Keratinocyte (primary cell): ENCODE results near the gene PCDHGA11. TPM values are rescaled to one million over a fixed set of nuclear protein-coding genes. Genes with fewer than 3 reads are reported as not detected.
A peak's percentile ranks its signal among the peaks of the same experiment; 100 is the strongest.

Experiments used
- DNase-seq: peaks from one replicate; pipeline ENCODE4 v3.0.0-alpha.2; 2011; ENCODE audit warnings: low read depth, missing footprints, low spot score
- FAIRE-seq: peaks from 2 replicates; lab custom pipeline; 2011; peaks lifted over from hg19 to GRCh38; lab: Jason Lieb, UNC
- H2AFZ ChIP-seq: 2 replicates; pipeline ENCODE4 v1.6.0; 2012; ENCODE audit warnings: low read length, control low read depth, inconsistent platforms; ENCODE audit not compliant: control insufficient read depth
- H3K27ac ChIP-seq: 2 replicates; pipeline ENCODE4 v1.5.1; 2011; ENCODE audit warnings: low read length; ENCODE audit not compliant: control insufficient read depth, insufficient read depth
- H3K27me3 ChIP-seq: 3 replicates; pipeline ENCODE4 v1.6.0; 2011; ENCODE audit warnings: low read length; ENCODE audit not compliant: control insufficient read depth, insufficient read depth; ENCODE audit errors: extremely low read depth
- H3K36me3 ChIP-seq, 2 experiments: 2 replicates in 1 of 2; 3 replicates in 1 of 2; pipeline ENCODE4 v1.5.1; 2011; ENCODE audit warnings: low read length in 2 of 2, mild to moderate bottlenecking in 1 of 2; ENCODE audit not compliant: control insufficient read depth in 2 of 2, insufficient read depth in 2 of 2; ENCODE audit errors: extremely low read depth in 1 of 2
- H3K4me1 ChIP-seq: 3 replicates; pipeline ENCODE4 v1.5.1; 2011; ENCODE audit warnings: low read length; ENCODE audit not compliant: control insufficient read depth, insufficient read depth; ENCODE audit errors: extremely low read depth
- H3K4me2 ChIP-seq: 3 replicates; pipeline ENCODE4 v1.6.0; 2011; ENCODE audit warnings: low read depth, low read length; ENCODE audit not compliant: control insufficient read depth, insufficient read depth; ENCODE audit errors: extremely low read depth
- H3K4me3 ChIP-seq, 3 experiments: fragments of 200-600 bp in 1 of 3; sonication (generic) in 1 of 3; 2 replicates in 2 of 3; 3 replicates in 1 of 3; pipeline ENCODE4 v1.5.1; 2011 to 2016; ENCODE audit warnings: low read length in 3 of 3, mild to moderate bottlenecking in 3 of 3, control low read depth in 2 of 3, inconsistent platforms in 1 of 3, low read depth in 1 of 3, mixed read lengths in 1 of 3, mixed run types in 1 of 3, moderate library complexity in 1 of 3; ENCODE audit not compliant: control insufficient read depth in 2 of 3, insufficient read depth in 2 of 3; ENCODE audit errors: extremely low read depth in 1 of 3
- H3K79me2 ChIP-seq: 2 replicates; pipeline ENCODE4 v1.6.0; 2012; ENCODE audit warnings: low read length; ENCODE audit not compliant: control insufficient read depth, insufficient read depth
- H3K9ac ChIP-seq: 3 replicates; pipeline ENCODE4 v1.6.0; 2011; ENCODE audit warnings: low read length; ENCODE audit not compliant: control insufficient read depth, insufficient read depth; ENCODE audit errors: extremely low read depth
- H3K9me1 ChIP-seq: 3 replicates; pipeline ENCODE4 v1.6.0; 2011; ENCODE audit warnings: low read length; ENCODE audit not compliant: control insufficient read depth, insufficient read depth; ENCODE audit errors: extremely low read depth
- H3K9me3 ChIP-seq: 2 replicates; pipeline ENCODE4 v1.5.1; 2012; ENCODE audit warnings: low read depth, low read length; ENCODE audit not compliant: control insufficient read depth
- H4K20me1 ChIP-seq: 3 replicates; pipeline ENCODE4 v1.6.0; 2011; ENCODE audit warnings: low read length; ENCODE audit not compliant: control insufficient read depth, insufficient read depth; ENCODE audit errors: extremely low read depth
- CTCF ChIP-seq, 3 experiments: IDR thresholded peaks in 1 of 3; conservative IDR thresholded peaks in 1 of 3; optimal IDR thresholded peaks in 1 of 3; 2 replicates in 2 of 3; 3 replicates in 1 of 3; pipeline versions ENCODE3 to v1.5.1; 2011; ENCODE audit warnings: low read length in 3 of 3, mild to moderate bottlenecking in 3 of 3, moderate library complexity in 2 of 3, control low read depth in 1 of 3, inconsistent platforms in 1 of 3; ENCODE audit not compliant: insufficient read depth in 2 of 3; ENCODE audit errors: extremely low read depth in 1 of 3
- EZH2 ChIP-seq: IDR thresholded peaks from one replicate; pipeline ENCODE4 v1.6.1; 2012; ENCODE audit warnings: inconsistent platforms, mild to moderate bottlenecking, low read length, moderate library complexity
- dilution Hi-C: fragments of 300-500 bp; cut with MboI; formaldehyde crosslinking; loops from one replicate; pipeline ENCODE4 v1.7.0; 2020; ENCODE audit warnings: low sequenced_read_pairs; ENCODE audit not compliant: extremely low pct_ligation_motif_present
- polyA minus RNA-seq, 3 experiments: library from RNA; depleted of rRNA, polyadenylated mRNA; stranded (reverse); fragments of >200 nt; gene quantifications; 1 replicate in 1 of 3; 2 replicates in 1 of 3; 3 replicates in 1 of 3; pipeline ENCODE4 v1.2.3, GENCODE V29; 2011
- polyA plus RNA-seq, 5 experiments: library from polyadenylated mRNA; depleted of rRNA in 3 of 5; stranded (reverse) in 3 of 5; stranded (forward) in 1 of 5; unstranded in 1 of 5; fragments of >200 nt; gene quantifications; 1 replicate in 1 of 5; 2 replicates in 3 of 5; 3 replicates in 1 of 5; pipeline versions ENCODE4 v1.2.1 to v1.2.3, GENCODE V29; 2011 to 2012; ENCODE audit warnings: missing spikeins in 2 of 5, low read depth in 1 of 5, low replicate concordance in 1 of 5

Gene PCDHGA11
- polyA plus RNA-seq (1.4 to 2.5 TPM (median 1.4 TPM) in 3 replicates), polyA minus RNA-seq (2.3 to 3.2 TPM (median 2.6 TPM) in 3 replicates)
- 1.1 TPM for polyA plus RNA-seq (2011; ENCODE audit: low read depth)
- polyA plus RNA-seq (2011; cell fraction: cytosol; rRNA removed), result 0.30 and 0.40 TPM in 2 replicates
- polyA plus RNA-seq (2011; cell fraction: nucleus; rRNA removed), result 4.1 and 4.3 TPM in 2 replicates
- 1.2 and 2.1 TPM in 2 replicates for polyA plus RNA-seq (2012; ENCODE audit: low replicate concordance)
- polyA minus RNA-seq (2011; cell fraction: cytosol; rRNA and poly(A)+ RNA removed), result 1.2 TPM
- 7.5 and 12.0 TPM in 2 replicates for polyA minus RNA-seq (2011; cell fraction: nucleus; rRNA and poly(A)+ RNA removed)

GRCh38 chr5:141420855-141421488 lies at the start of gene PCDHGA11:
PCDHGA11 (plus strand) TSS chr5:141421051; CDS start chr5:141421228, 177 bp downstream.
- Histone ChIP-seq H3K36me3 (no peaks in the 10 kb centered on the region), H3K27me3 (peaks cover 34% of the 10 kb centered on the region), H3K4me2 (peak within 1 kb of the TSS; percentile 69), H3K9me3 (peaks cover 25% of the 10 kb centered on the region), H2AFZ (peak within 1 kb of the TSS; percentile 65), H3K4me3 (peak within 1 kb of the TSS; percentile 37 to 68 (median 60)), H3K9ac (peak within 1 kb of the TSS; percentile 42), H3K4me1 (no peaks in the 10 kb centered on the region), H4K20me1 (no peaks in the 10 kb centered on the region), H3K27ac (no peak within 1 kb of the TSS), H3K9me1 (no peaks in the 10 kb centered on the region), H3K79me2 (no peaks in the 10 kb centered on the region)
- no peak for TF ChIP-seq EZH2
- TF ChIP-seq CTCF (optimal IDR thresholded peaks at IDR 0.05 in 1 of 3, IDR thresholded peaks at IDR 0.05 in 1 of 3, conservative IDR thresholded peaks at IDR 0.05 in 1 of 3; ENCODE audit: extremely low read depth in 1 of 3, insufficient read depth in 2 of 3, low read length in 3 of 3), result peak; percentile 52 to 70 (median 64)
- DNase-seq (no peak), FAIRE-seq (peak; percentile 53)
- dilution Hi-C loops, result no loop called here

- no peak for FAIRE-seq
- Histone ChIP-seq H2AFZ (no peak overlapping the region), H3K36me3 (no peaks in the 10 kb centered on the region), H4K20me1 (no peaks in the 10 kb centered on the region), H3K27me3 (peaks cover 33% of the 10 kb centered on the region), H3K9me3 (peaks cover 24% of the 10 kb centered on the region), H3K9me1 (no peaks in the 10 kb centered on the region), H3K4me2 (no peak overlapping the region), H3K79me2 (no peaks in the 10 kb centered on the region), H3K9ac (no peak overlapping the region), H3K27ac (no peak overlapping the region), H3K4me3 (no peak overlapping the region), H3K4me1 (no peaks in the 10 kb centered on the region)
- no peak for TF ChIP-seq EZH2
- no peak for TF ChIP-seq CTCF (optimal IDR thresholded peaks at IDR 0.05 in 1 of 3, IDR thresholded peaks at IDR 0.05 in 1 of 3, conservative IDR thresholded peaks at IDR 0.05 in 1 of 3; ENCODE audit: extremely low read depth in 1 of 3, insufficient read depth in 2 of 3, low read length in 3 of 3)
- DNase-seq, result no peak
- dilution Hi-C loops, result no loop called here
Measured at GRCh38 chr5:141371572-141372475, 49.0 kb upstream of the PCDHGA11 start.
